Nephron (organoid): ENCODE data around the gene LIG1.

Experiments used
- H3K27ac Mint-ChIP-seq, 3 experiments: 2 replicates each; pipeline ENCODE4 v1.8.0; 2020; ENCODE audit warnings: mixed read lengths in 3 of 3, mild to moderate bottlenecking in 2 of 3, moderate library complexity in 1 of 3
- H3K27me3 Mint-ChIP-seq: 2 replicates; pipeline ENCODE4 v1.8.0; 2021; ENCODE audit warnings: low read depth, mild to moderate bottlenecking, moderate library complexity, mixed read lengths
- H3K36me3 Mint-ChIP-seq: 2 replicates; pipeline ENCODE4 v1.8.0; 2020; ENCODE audit warnings: low read depth, mixed read lengths
- H3K4me1 Mint-ChIP-seq: 2 replicates; pipeline ENCODE4 v1.8.0; 2020; ENCODE audit warnings: mixed read lengths
- H3K4me3 Mint-ChIP-seq, 3 experiments: 2 replicates each; pipeline ENCODE4 v1.8.0; 2020; ENCODE audit warnings: mild to moderate bottlenecking in 3 of 3, mixed read lengths in 3 of 3, moderate library complexity in 2 of 3
- H3K9me3 Mint-ChIP-seq: 2 replicates; pipeline ENCODE4 v1.8.0; 2020; ENCODE audit warnings: mixed read lengths
- TF ChIP-seq, protein P1 (sequence below), 3 experiments: fragments of 200-600 bp; sonication (generic); IDR thresholded peaks; one replicate each; pipeline ENCODE4 v1.5.0; 2021; ENCODE audit warnings: antibody characterized with exemption in 3 of 3; ENCODE audit not compliant: unreplicated experiment in 3 of 3

Gene LIG1

DNA sequence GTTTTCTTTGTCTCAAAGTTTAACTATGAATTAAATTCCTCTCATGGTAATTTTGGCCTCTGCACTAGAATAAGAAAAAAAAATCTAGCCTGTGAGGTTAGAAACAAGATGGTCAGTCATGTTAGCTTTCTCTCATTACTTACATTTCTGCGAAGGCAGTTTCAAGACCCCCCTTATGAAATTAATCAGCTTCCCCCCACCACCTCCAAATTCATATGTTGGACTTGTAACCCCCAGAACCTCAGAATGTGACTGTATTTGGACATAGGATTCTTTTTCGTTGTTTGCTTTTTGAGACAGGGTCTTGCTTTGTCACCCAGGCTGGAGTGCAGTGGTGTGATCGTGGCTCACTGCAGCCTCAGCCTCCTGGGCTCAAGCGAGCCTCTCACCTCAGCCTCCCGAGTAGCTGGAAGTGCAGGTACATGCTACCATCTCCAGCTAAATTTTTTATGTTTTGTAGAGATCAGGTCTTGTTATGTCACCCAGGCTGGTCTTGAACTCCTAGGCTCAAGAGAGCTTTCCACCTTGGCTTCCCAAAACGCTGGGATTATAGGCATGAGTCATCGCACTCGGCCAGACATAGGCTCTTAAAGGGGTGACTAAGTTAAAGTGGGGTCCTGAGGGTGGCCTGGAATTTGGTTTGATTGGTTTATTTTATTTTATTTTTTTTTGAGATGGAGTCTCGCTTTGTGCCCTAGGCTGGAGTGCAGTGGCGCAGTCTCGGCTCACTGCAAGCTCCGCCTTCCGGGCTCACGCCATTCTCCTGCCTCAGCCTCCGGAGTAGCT is 61.0 kb downstream of the LIG1 start:
- Mint-ChIP-seq H3K36me3 (peaks cover under 1% of the 10 kb centered on the region), H3K9me3 (no peaks in the 10 kb centered on the region)

DNA sequence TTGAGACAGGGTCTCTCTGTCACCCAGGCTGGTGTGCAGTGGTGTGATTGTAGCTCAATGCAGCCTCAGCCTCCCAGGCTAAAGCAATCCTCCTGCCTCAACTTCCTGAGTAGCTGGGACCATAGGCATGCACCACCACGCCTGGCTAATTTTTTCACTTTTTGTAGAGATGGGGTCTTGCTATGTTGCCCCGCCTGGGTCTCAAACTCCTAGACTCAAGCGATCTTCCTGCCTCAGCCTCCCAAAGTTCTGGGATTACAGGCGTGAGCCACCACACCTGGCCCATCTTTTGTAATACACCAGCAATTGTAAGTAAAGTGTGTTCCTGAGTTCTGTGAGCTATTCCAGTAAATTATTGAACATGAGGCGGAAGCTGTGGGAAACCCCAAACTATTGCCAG is 66.2 kb downstream of the LIG1 start:
- Mint-ChIP-seq H3K27ac (no peak overlapping the region), H3K36me3 (no peaks in the 10 kb centered on the region), H3K4me3 (no peak overlapping the region), H3K4me1 (no peaks in the 10 kb centered on the region), H3K9me3 (peaks cover 2% of the 10 kb centered on the region), H3K27me3 (peaks cover 15% of the 10 kb centered on the region)
- TF ChIP-seq, protein P1, sequence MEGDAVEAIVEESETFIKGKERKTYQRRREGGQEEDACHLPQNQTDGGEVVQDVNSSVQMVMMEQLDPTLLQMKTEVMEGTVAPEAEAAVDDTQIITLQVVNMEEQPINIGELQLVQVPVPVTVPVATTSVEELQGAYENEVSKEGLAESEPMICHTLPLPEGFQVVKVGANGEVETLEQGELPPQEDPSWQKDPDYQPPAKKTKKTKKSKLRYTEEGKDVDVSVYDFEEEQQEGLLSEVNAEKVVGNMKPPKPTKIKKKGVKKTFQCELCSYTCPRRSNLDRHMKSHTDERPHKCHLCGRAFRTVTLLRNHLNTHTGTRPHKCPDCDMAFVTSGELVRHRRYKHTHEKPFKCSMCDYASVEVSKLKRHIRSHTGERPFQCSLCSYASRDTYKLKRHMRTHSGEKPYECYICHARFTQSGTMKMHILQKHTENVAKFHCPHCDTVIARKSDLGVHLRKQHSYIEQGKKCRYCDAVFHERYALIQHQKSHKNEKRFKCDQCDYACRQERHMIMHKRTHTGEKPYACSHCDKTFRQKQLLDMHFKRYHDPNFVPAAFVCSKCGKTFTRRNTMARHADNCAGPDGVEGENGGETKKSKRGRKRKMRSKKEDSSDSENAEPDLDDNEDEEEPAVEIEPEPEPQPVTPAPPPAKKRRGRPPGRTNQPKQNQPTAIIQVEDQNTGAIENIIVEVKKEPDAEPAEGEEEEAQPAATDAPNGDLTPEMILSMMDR (IDR thresholded peaks at IDR 0.05; ENCODE audit: unreplicated experiment in 3 of 3): no peak

More for the DNA sequence above, 61.0 kb downstream of the LIG1 start:
- peaks cover 8% of the 10 kb centered on the region for H3K4me1 Mint-ChIP-seq
- H3K27me3 Mint-ChIP-seq: peaks cover 18% of the 10 kb centered on the region
- H3K27ac Mint-ChIP-seq: no peak overlapping the region
- peak overlapping the region in 1 of 3 experiments; percentile 40 for H3K4me3 Mint-ChIP-seq
- TF ChIP-seq, protein P1 (IDR thresholded peaks at IDR 0.05; ENCODE audit: unreplicated experiment in 3 of 3): no peak

GRCh38 chr19:48102870-48103751 is 67.0 kb downstream of the LIG1 start:
- Mint-ChIP-seq H3K36me3 (no peaks in the 10 kb centered on the region), H3K27ac (no peak overlapping the region), H3K4me1 (no peaks in the 10 kb centered on the region), H3K27me3 (peaks cover 15% of the 10 kb centered on the region), H3K4me3 (no peak overlapping the region), H3K9me3 (peaks cover 2% of the 10 kb centered on the region)
- TF ChIP-seq, protein P1 (IDR thresholded peaks at IDR 0.05; ENCODE audit: unreplicated experiment in 3 of 3): peak; percentile 36 to 54 (median 42)

- peaks cover 31% of the 10 kb centered on the region for H3K9me3 Mint-ChIP-seq
- TF ChIP-seq, protein P1 (IDR thresholded peaks at IDR 0.05; ENCODE audit: unreplicated experiment in 3 of 3): no peak
- no peaks in the 10 kb centered on the region for H3K36me3 Mint-ChIP-seq
- no peaks in the 10 kb centered on the region for H3K4me1 Mint-ChIP-seq
- no peak overlapping the region for H3K4me3 Mint-ChIP-seq
- no peak overlapping the region for H3K27ac Mint-ChIP-seq
- H3K27me3 Mint-ChIP-seq: peaks cover 10% of the 10 kb centered on the region
Observed at GRCh38 chr19:48095612-48096175, 74.5 kb downstream of the LIG1 start.

DNA sequence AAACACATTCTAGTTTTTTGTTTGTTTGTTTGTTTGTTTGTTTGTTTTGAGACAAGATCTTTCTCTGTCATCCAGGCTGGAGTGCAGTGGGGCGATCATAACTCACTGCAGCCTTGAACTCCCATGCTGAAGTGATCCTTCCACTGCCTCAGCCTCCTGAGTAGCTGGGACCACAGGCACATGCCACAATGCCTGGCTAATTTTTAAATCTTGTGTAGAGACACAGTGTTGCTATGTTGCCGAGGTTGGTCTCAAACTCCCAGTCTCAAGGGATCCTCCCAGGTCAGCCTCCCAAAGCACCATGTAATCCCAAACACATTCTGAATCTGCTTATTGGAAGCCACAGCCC is 75.3 kb downstream of the LIG1 start:
- H3K4me3 Mint-ChIP-seq: no peak overlapping the region
- H3K27me3 Mint-ChIP-seq: peaks cover 13% of the 10 kb centered on the region
- no peaks in the 10 kb centered on the region for H3K4me1 Mint-ChIP-seq
- peaks cover 33% of the 10 kb centered on the region for H3K9me3 Mint-ChIP-seq
- no peaks in the 10 kb centered on the region for H3K36me3 Mint-ChIP-seq
- TF ChIP-seq, protein P1 (IDR thresholded peaks at IDR 0.05; ENCODE audit: unreplicated experiment in 3 of 3): no peak
- no peak overlapping the region for H3K27ac Mint-ChIP-seq
